Mucosa of rectum (tissue), 2 donors: ENCODE data around the gene VWA5B1.

ENCODE experiments used
- H3K27ac ChIP-seq, 2 donors: one replicate each; pipeline ENCODE4 v1.7.0; 2013; ENCODE audit warnings: inconsistent platforms in 2 of 2, low read depth in 2 of 2, low read length in 2 of 2
- H3K27me3 ChIP-seq, 2 donors: one replicate each; pipeline ENCODE4 v1.7.0; 2013; ENCODE audit warnings: low read length in 2 of 2; ENCODE audit not compliant: control insufficient read depth in 2 of 2, insufficient read depth in 2 of 2
- H3K36me3 ChIP-seq, 2 donors: one replicate each; pipeline ENCODE4 v1.7.0; 2013; ENCODE audit warnings: low read length in 2 of 2; ENCODE audit not compliant: control insufficient read depth in 2 of 2, insufficient read depth in 2 of 2
- H3K4me1 ChIP-seq, 2 donors: one replicate each; pipeline ENCODE4 v1.7.0; 2013; ENCODE audit warnings: low read length in 2 of 2, mild to moderate bottlenecking in 1 of 2; ENCODE audit not compliant: control insufficient read depth in 2 of 2, insufficient read depth in 2 of 2
- H3K4me3 ChIP-seq, 2 donors: one replicate each; pipeline ENCODE4 v1.7.0; 2013; ENCODE audit warnings: low read length in 2 of 2
- H3K9ac ChIP-seq, 2 donors: one replicate each; pipeline ENCODE4 v1.7.0; 2013; ENCODE audit warnings: low read length in 2 of 2, low read depth in 1 of 2, mild to moderate bottlenecking in 1 of 2
- H3K9me3 ChIP-seq, 2 donors: one replicate each; pipeline ENCODE4 v1.7.0; 2013; ENCODE audit warnings: low read length in 2 of 2; ENCODE audit not compliant: control insufficient read depth in 2 of 2
- donor health status: healthy.
- donor health status: Normal muscosa, but diverticular disease.

VWA5B1 gene

DNA sequence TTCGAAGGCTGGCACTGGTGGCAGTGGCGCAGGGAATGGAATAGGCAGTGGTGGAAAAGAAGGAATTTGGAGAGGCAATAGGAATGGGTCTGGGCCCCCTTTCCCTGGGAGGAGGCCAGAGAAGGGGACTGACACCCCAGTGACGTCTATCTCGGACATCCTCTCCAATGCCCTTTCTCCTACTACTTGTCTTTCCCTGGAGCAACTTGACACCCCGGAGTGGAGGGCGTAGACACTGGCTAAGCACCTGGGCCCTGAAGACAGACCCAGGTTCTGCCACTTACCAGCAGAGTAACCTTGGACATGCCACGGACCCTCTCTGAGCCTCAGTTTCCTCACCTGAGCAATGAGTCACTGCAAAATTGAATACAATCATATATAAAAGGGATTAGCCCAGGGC, 108.5 kb downstream of the VWA5B1 start:
- H3K9me3 ChIP-seq: no peaks in the 10 kb centered on the region

DNA sequence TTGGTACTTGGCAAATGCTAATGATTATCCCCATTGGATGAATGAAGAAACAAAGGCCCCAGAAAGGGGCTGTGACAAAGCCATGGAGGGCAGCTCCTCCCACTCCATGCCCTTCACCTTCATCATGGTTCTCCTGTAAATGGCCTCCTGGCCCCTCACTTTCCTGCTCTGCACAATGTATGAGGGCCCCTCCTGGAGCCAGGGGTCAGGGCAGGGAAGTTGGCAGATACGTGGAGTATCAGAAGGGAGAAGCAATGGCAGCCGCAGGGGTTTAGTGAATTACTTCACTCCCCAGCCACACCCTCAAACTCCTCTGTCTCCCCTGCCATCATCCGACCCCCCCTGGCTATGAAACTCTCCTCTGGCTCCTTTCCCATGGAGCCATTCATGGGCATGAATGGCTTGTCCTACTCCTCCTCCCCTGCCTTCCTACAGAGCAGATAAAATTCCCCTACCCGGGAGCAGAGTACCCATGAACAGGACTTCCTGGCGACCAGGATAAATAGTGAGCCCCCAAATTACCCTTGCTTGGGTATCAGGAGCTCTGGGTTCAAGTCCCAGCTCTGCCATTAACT, 109.0 kb downstream of the VWA5B1 start:
- no peaks in the 10 kb centered on the region for H3K4me1 ChIP-seq
- no peak overlapping the region for H3K4me3 ChIP-seq
- peaks cover 8 to 14% of the 10 kb centered on the region in 2 donors for H3K27me3 ChIP-seq
- H3K36me3 ChIP-seq: no peaks in the 10 kb centered on the region
- no peak overlapping the region for H3K27ac ChIP-seq
- no peak overlapping the region for H3K9ac ChIP-seq
- no peaks in the 10 kb centered on the region for H3K9me3 ChIP-seq

More for the DNA sequence above, 108.5 kb downstream of the VWA5B1 start:
- H3K27ac ChIP-seq: no peak overlapping the region
- H3K36me3 ChIP-seq: no peaks in the 10 kb centered on the region
- H3K9ac ChIP-seq: no peak overlapping the region
- H3K27me3 ChIP-seq: peaks cover 5 to 14% of the 10 kb centered on the region in 2 donors
- no peaks in the 10 kb centered on the region for H3K4me1 ChIP-seq
- no peak overlapping the region for H3K4me3 ChIP-seq

DNA sequence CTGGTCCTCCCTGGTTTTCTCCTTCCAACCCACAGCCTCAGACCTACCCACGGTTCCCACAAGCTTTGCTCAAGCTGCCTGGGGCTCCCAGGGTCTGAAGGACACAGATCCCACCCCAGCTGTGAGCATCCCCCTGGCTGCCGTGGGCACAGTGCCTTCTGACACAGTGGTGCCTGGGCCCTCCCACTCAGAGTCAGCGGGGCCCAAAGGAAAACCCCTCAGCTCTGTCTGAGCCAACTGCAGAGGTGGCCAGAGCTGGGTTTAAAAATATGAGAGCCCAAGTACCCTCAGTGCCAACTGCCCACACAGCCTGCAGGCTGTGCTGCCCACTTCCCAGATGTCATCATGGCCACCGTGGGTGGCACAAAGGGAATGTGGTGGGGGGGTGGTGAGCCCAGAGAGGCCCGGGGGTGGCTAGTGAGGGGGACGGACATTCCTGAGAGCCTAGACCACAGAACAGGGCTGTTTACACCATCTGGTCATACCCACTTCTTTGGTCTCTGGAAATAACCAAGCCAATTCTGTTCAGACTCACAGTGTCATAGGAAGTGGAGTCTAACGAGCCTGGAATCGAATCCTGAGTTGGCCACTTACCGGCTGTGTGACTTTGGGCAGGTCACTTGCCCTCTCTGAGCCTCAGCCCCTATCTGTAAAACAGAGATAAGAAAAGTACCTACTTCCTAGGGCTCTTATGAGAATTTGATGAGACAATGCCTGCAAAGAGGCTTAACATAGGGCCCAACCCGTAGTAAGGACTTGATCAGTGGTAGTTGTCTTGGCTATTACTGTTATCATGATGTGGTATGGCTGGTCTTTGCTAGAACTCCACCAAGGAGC, 109.9 kb downstream of the VWA5B1 start:
- Histone ChIP-seq H3K4me1 (no peaks in the 10 kb centered on the region), H3K4me3 (no peak overlapping the region), H3K36me3 (no peaks in the 10 kb centered on the region), H3K27me3 (peaks cover 13 to 18% of the 10 kb centered on the region in 2 donors), H3K9me3 (no peaks in the 10 kb centered on the region), H3K9ac (no peak overlapping the region), H3K27ac (no peak overlapping the region)

GRCh38 chr1:20401405-20402010, 110.8 kb downstream of the VWA5B1 start:
- peaks cover 18 to 23% of the 10 kb centered on the region in 2 donors for H3K27me3 ChIP-seq
- no peaks in the 10 kb centered on the region for H3K36me3 ChIP-seq
- no peaks in the 10 kb centered on the region for H3K9me3 ChIP-seq
- H3K27ac ChIP-seq: no peak overlapping the region
- H3K4me1 ChIP-seq: no peaks in the 10 kb centered on the region
- no peak overlapping the region for H3K4me3 ChIP-seq
- H3K9ac ChIP-seq: no peak overlapping the region

DNA sequence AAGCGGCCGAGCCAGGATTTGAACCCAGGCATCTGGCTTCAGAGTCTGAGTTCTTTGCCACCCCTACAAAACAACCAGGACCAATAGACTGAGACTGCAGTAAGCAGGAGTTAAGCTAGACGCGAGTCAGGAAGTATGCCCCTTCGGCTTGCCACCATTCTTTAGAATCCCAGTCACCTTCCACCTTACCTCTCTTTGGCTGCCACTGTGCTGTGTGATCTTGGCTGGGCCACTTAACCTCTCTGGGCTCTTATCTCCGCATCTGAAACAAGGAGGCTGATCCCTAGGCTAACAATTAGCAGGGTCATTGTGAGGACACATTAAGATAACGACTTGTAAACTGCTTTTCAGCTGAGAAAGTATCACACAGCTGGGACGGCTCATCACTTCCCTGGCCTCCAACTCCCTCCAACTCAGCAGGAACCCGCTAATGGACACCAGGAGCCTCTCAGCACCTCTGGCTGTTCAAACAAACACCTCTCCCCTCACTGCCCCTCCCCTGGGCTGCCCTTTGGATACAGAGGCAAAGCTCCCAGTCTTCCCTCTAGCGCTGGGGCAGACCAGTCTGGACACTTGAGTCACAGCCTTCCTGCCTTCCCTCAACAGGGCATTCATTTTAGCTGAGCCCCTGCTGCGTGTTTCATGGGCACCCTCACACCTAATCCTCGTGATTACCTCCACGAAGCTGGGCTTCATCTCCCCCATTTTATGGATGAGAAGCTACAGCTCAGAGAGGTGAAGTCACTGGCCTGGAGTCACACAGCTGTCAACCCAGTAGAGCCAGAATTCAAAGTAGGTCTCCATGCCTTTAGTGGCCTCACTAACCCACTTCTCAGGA, 112.1 kb downstream of the VWA5B1 start:
- H3K27me3 ChIP-seq: peaks cover 18 to 23% of the 10 kb centered on the region in 2 donors
- H3K27ac ChIP-seq: no peak overlapping the region
- no peak overlapping the region for H3K9ac ChIP-seq
- no peaks in the 10 kb centered on the region for H3K9me3 ChIP-seq
- H3K4me1 ChIP-seq: no peaks in the 10 kb centered on the region
- no peaks in the 10 kb centered on the region for H3K36me3 ChIP-seq
- no peak overlapping the region for H3K4me3 ChIP-seq

DNA sequence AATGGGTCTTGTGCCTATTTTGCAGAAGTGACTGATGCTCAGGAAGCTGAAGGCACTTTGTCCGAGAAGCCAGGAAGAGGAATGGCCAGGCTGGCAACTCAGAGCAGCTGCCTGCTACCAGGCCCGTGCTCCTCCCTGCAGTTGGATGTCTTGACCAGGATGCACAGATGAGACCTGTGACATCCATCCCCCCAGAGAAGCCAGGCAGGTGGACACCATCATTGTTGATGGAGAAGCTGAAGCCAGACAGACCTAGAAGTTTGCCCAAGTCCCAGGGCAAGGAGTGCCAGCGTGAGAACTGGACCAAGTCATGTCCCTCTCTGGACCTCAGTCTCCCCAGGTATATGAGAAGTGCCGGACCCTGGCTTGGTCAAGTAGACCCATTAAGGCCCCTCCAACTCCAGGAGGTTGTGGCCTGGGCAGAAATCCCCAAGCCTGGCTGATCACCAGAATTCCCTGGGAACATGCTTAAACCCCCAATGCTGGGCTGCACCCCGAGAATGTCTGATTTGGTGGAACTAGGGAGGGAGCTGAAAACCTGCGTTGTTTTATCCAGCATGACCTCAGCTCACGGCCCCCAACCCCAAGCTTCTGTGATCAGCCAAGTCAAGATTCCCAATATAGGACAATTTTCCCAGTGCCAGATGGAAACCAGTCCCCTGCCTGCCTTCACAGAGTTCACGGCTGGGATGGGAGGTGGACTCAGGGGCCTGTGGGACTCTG, 112.9 kb downstream of the VWA5B1 start:
- H3K27me3 ChIP-seq: peaks cover 16 to 21% of the 10 kb centered on the region in 2 donors
- no peak overlapping the region for H3K4me3 ChIP-seq
- no peak overlapping the region for H3K27ac ChIP-seq
- no peaks in the 10 kb centered on the region for H3K36me3 ChIP-seq
- H3K9me3 ChIP-seq: no peaks in the 10 kb centered on the region
- H3K9ac ChIP-seq: no peak overlapping the region
- H3K4me1 ChIP-seq: no peaks in the 10 kb centered on the region

- Histone ChIP-seq H3K36me3 (no peaks in the 10 kb centered on the region), H3K9me3 (no peaks in the 10 kb centered on the region), H3K27me3 (peaks cover 15 to 16% of the 10 kb centered on the region in 2 donors), H3K9ac (no peak overlapping the region), H3K4me3 (no peak overlapping the region), H3K4me1 (no peaks in the 10 kb centered on the region), H3K27ac (no peak overlapping the region)
Observed at GRCh38 chr1:20404466-20404865, 113.8 kb downstream of the VWA5B1 start.
